ENCODE measurements around the gene PLEK.

- no peak for TF ChIP-seq CTCF (CRISPR knock-in tag; IDR thresholded peaks at IDR 0.05)
- no peak for TF ChIP-seq ZNF318 (CRISPR knock-in tag; IDR thresholded peaks at IDR 0.05)
- TF ChIP-seq ZNF704 (CRISPR knock-in tag; IDR thresholded peaks at IDR 0.05; ENCODE audit: borderline replicate concordance): no peak
- no peak for TF ChIP-seq ZNF10 (CRISPR knock-in tag; IDR thresholded peaks at IDR 0.05; ENCODE audit: borderline replicate concordance, low read depth)
- TF ChIP-seq SNRNP70 (IDR thresholded peaks at IDR 0.05; ENCODE audit: low read depth, low read length): no peak
- no peak for TF ChIP-seq HDAC6 (IDR thresholded peaks at IDR 0.05; ENCODE audit: low read depth, low read length)
- TF ChIP-seq POLR2A (IDR thresholded peaks at IDR 0.05; ENCODE audit: insufficient read depth in 1 of 2, low read depth in 2 of 2, low read length in 2 of 2): no peak
- TF ChIP-seq YY1 (IDR thresholded peaks at IDR 0.05; ENCODE audit: insufficient read depth, insufficient replicate concordance, low read depth, low read length): no peak
- TF ChIP-seq CEBPB (IDR thresholded peaks at IDR 0.05; ENCODE audit: borderline replicate concordance, low read depth, low read length): no peak
- no peak for TF ChIP-seq ZNF329 (CRISPR knock-in tag; IDR thresholded peaks at IDR 0.05; ENCODE audit: low read depth)
Observed at GRCh38 chr2:68328901-68329300, 36.2 kb upstream of the PLEK start.

Measured in HepG2 (cell line).